ENCODE measurements around the gene CFP. TPM values are rescaled to one million over a fixed set of nuclear protein-coding genes. Genes with fewer than 3 reads are reported as not detected.

Gene CFP
- total RNA-seq, 1 experiment from 2014 or later = 0.48 TPM

GRCh38 chrX:47595716-47596251, 33.9 kb downstream of the CFP start:
- Histone ChIP-seq H3K4me2 (no peak overlapping the region), H3K36me3 (ENCODE audit: low read depth) (no peaks in the 10 kb centered on the region), H3K4me3 (no peak overlapping the region), H3K4me1 (replicated peaks; ENCODE audit: insufficient read depth) (no peaks in the 10 kb centered on the region), H3K9me3 (ENCODE audit: insufficient read depth, low read depth) (no peaks in the 10 kb centered on the region), H2AFZ (no peak overlapping the region), H3K9me2 (ENCODE audit: insufficient read depth) (no peaks in the 10 kb centered on the region), H3K79me2 (ENCODE audit: low read depth) (no peaks in the 10 kb centered on the region), H3K27me3 (ENCODE audit: insufficient read depth, low read depth) (no peaks in the 10 kb centered on the region), H3K27ac (no peak overlapping the region), H4K20me1 (ENCODE audit: insufficient read depth) (no peaks in the 10 kb centered on the region), H3F3A (ENCODE audit: insufficient read depth, low read depth) (no peaks in the 10 kb centered on the region)
- no TSS peak for BruUV-seq (replicated peaks)
- no peak for DNase-seq
- CTCF ChIA-PET = no interaction called here
- TF ChIP-seq CTCF (conservative IDR thresholded peaks at IDR 0.05) = no peak
- POLR2A ChIA-PET (ENCODE audit: unreplicated experiment) = no interaction called here
- intact Hi-C loops (cut with micrococcal nuclease; ENCODE audit: unreplicated experiment) = no loop called here

GRCh38 chrX:47593522-47593921, 36.2 kb downstream of the CFP start:
- ChIA-PET POLR2A (ENCODE audit: unreplicated experiment) (no interaction called here), CTCF (no interaction called here)
- no peak for TF ChIP-seq CTCF (conservative IDR thresholded peaks at IDR 0.05)
- no peak for TF ChIP-seq EZH2 (IDR thresholded peaks at IDR 0.05; ENCODE audit: low read depth)
- Histone ChIP-seq H3K9me3 (ENCODE audit: insufficient read depth, low read depth) (no peaks in the 10 kb centered on the region), H3K27me3 (ENCODE audit: insufficient read depth, low read depth) (no peaks in the 10 kb centered on the region), H3K79me2 (ENCODE audit: low read depth) (no peaks in the 10 kb centered on the region), H3K27ac (no peak overlapping the region), H3K36me3 (ENCODE audit: low read depth) (no peaks in the 10 kb centered on the region), H3K4me2 (no peak overlapping the region), H3F3A (ENCODE audit: insufficient read depth, low read depth) (no peaks in the 10 kb centered on the region), H4K20me1 (ENCODE audit: insufficient read depth) (no peaks in the 10 kb centered on the region), H3K9me2 (ENCODE audit: insufficient read depth) (no peaks in the 10 kb centered on the region), H3K4me1 (replicated peaks; ENCODE audit: insufficient read depth) (no peaks in the 10 kb centered on the region), H3K4me3 (no peak overlapping the region), H2AFZ (no peak overlapping the region)
- BruUV-seq (replicated peaks) = no TSS peak
- intact Hi-C loops (cut with micrococcal nuclease; ENCODE audit: unreplicated experiment) = no loop called here
- no peak for DNase-seq

- TF ChIP-seq EZH2 (IDR thresholded peaks at IDR 0.05; ENCODE audit: low read depth) (no peak), CTCF (conservative IDR thresholded peaks at IDR 0.05) (no peak)
- ChIA-PET POLR2A (ENCODE audit: unreplicated experiment) (no interaction called here), CTCF (no interaction called here)
- Histone ChIP-seq H3K27ac (no peak overlapping the region), H3K79me2 (ENCODE audit: low read depth) (no peaks in the 10 kb centered on the region), H4K20me1 (ENCODE audit: insufficient read depth) (no peaks in the 10 kb centered on the region), H2AFZ (no peak overlapping the region), H3K4me2 (no peak overlapping the region), H3F3A (ENCODE audit: insufficient read depth, low read depth) (no peaks in the 10 kb centered on the region), H3K27me3 (ENCODE audit: insufficient read depth, low read depth) (no peaks in the 10 kb centered on the region), H3K9me3 (ENCODE audit: insufficient read depth, low read depth) (no peaks in the 10 kb centered on the region), H3K4me3 (no peak overlapping the region), H3K9me2 (ENCODE audit: insufficient read depth) (no peaks in the 10 kb centered on the region), H3K36me3 (ENCODE audit: low read depth) (no peaks in the 10 kb centered on the region), H3K4me1 (replicated peaks; ENCODE audit: insufficient read depth) (no peaks in the 10 kb centered on the region)
- no peak for DNase-seq
- no TSS peak for BruUV-seq (replicated peaks)
- intact Hi-C loops (cut with micrococcal nuclease; ENCODE audit: unreplicated experiment) = no loop called here
Measured at GRCh38 chrX:47590984-47591383, 38.7 kb downstream of the CFP start.

Measured in PC-9 (cell line).